Stimulated activated memory B cell treated with anti-CD40 and anti-IgM and Interleukin-4, amounts not matched to agents 10 μg/mL and 1 μg/mL and 100 μg/mL, for 72 hours (primary cell): ENCODE results near the gene MSL3.
A peak's percentile ranks its signal among the peaks of the same experiment; 100 is the strongest.

Experiments
- ATAC-seq: fragments of 150-1000 bp; cut with Tn5 transposase; 2 replicates; pipeline ENCODE4 v1.10.0; 2021
- H3K27ac Mint-ChIP-seq: one replicate; pipeline ENCODE4 v1.8.0; 2022; ENCODE audit warnings: mild to moderate bottlenecking, mixed read lengths
- H3K27me3 Mint-ChIP-seq: one replicate; pipeline ENCODE4 v1.8.0; 2022; ENCODE audit warnings: mixed read lengths
- H3K36me3 Mint-ChIP-seq: one replicate; pipeline ENCODE4 v1.8.0; 2022; ENCODE audit warnings: mixed read lengths
- H3K4me1 Mint-ChIP-seq: one replicate; pipeline ENCODE4 v1.8.0; 2022; ENCODE audit warnings: mixed read lengths
- H3K4me3 Mint-ChIP-seq: one replicate; pipeline ENCODE4 v1.8.0; 2022; ENCODE audit warnings: mild to moderate bottlenecking, moderate library complexity, mixed read lengths
- H3K9me3 Mint-ChIP-seq: one replicate; pipeline ENCODE4 v1.8.0; 2022; ENCODE audit warnings: mixed read lengths

Gene MSL3

GRCh38 chrX:11757719-11758399 is at the start of gene MSL3:
TSS of gene MSL3 (plus strand) at chrX:11758237. CDS start at chrX:11758264, 27 bp downstream.
- H3K36me3 Mint-ChIP-seq = peaks cover 7% of the 10 kb centered on the region
- peak within 1 kb of the TSS; percentile 96 for H3K4me3 Mint-ChIP-seq
- H3K9me3 Mint-ChIP-seq = no peaks in the 10 kb centered on the region
- H3K27me3 Mint-ChIP-seq = no peaks in the 10 kb centered on the region
- ATAC-seq = peak; percentile 75
- peak within 1 kb of the TSS; percentile 88 for H3K27ac Mint-ChIP-seq
- peaks cover 19% of the 10 kb centered on the region for H3K4me1 Mint-ChIP-seq

- H3K27ac Mint-ChIP-seq = no peak overlapping the region
- no peaks in the 10 kb centered on the region for H3K27me3 Mint-ChIP-seq
Measured at GRCh38 chrX:11722304-11722703, 35.7 kb upstream of the MSL3 start.

GRCh38 chrX:11724122-11725017 is 33.7 kb upstream of the MSL3 start:
- no peak for ATAC-seq
- H3K4me1 Mint-ChIP-seq = no peaks in the 10 kb centered on the region
- H3K27ac Mint-ChIP-seq = no peak overlapping the region
- H3K9me3 Mint-ChIP-seq = no peaks in the 10 kb centered on the region
- H3K36me3 Mint-ChIP-seq = no peaks in the 10 kb centered on the region
- no peaks in the 10 kb centered on the region for H3K27me3 Mint-ChIP-seq
- H3K4me3 Mint-ChIP-seq = no peak overlapping the region

More at GRCh38 chrX:11722304-11722703, 35.7 kb upstream of the MSL3 start:
- no peak for ATAC-seq
- no peaks in the 10 kb centered on the region for H3K4me1 Mint-ChIP-seq
- no peaks in the 10 kb centered on the region for H3K9me3 Mint-ChIP-seq
- H3K4me3 Mint-ChIP-seq = no peak overlapping the region
- no peaks in the 10 kb centered on the region for H3K36me3 Mint-ChIP-seq

DNA sequence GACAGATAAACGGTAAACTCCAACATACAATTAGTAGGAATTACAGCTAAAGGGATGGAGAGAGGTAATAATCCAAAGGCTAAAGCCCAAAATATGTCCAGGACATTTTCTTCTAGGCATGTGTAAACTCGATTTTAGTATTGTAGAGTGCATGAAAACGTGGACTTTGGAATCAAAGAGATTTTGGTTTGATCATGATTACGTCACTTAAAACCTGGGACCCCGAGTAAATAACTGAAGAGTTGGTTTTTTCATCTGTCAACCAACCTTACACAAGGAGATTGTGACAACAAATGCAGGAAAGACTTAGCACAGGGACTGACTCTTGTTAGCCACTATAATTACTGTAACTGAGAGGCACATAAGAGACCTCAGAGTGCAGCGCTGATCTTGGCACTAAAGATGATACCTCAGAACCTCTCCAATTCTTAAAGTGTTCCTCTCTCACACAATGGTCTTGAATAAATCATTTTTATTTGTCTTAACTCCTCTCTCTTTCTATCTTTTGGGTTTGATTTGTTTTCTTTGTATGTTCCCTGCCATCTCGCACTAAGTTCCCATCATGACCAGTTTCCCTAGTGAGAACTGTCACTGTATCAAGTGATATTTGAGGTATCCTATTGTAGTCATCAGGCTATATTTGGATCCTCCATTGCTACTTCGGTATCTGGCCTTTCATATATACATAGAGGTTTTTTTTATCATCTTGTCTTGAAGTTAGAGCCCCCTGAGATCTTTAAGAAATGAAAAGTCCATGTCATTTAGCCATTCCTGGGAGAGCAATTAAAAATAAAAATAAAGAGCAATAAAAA is 32.2 kb upstream of the MSL3 start:
- no peak overlapping the region for H3K4me3 Mint-ChIP-seq
- no peaks in the 10 kb centered on the region for H3K36me3 Mint-ChIP-seq
- no peak for ATAC-seq
- H3K27me3 Mint-ChIP-seq = no peaks in the 10 kb centered on the region
- no peaks in the 10 kb centered on the region for H3K9me3 Mint-ChIP-seq
- no peaks in the 10 kb centered on the region for H3K4me1 Mint-ChIP-seq
- no peak overlapping the region for H3K27ac Mint-ChIP-seq

DNA sequence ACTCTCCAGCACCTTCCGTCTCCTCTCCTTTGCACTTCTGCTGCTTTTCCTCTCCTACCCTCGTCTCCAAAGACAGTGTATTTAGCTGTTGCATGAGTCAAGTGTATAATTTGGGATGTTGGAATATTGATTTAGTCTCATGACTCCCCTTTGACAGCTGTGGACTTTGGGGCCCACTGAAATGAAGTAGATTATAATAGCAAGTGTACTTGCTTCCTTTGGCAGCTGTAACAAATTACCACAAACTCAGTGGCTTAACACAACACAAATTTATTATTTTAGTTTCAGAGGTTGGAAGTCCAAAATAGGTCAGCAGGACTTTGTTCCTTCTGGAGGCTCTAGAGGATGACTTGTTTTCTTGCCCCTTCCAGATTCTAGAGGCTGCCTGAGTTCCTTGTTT is 29.5 kb upstream of the MSL3 start:
- Mint-ChIP-seq H3K4me3 (no peak overlapping the region), H3K36me3 (no peaks in the 10 kb centered on the region), H3K4me1 (no peaks in the 10 kb centered on the region), H3K9me3 (no peaks in the 10 kb centered on the region), H3K27me3 (no peaks in the 10 kb centered on the region), H3K27ac (no peak overlapping the region)
- no peak for ATAC-seq

DNA sequence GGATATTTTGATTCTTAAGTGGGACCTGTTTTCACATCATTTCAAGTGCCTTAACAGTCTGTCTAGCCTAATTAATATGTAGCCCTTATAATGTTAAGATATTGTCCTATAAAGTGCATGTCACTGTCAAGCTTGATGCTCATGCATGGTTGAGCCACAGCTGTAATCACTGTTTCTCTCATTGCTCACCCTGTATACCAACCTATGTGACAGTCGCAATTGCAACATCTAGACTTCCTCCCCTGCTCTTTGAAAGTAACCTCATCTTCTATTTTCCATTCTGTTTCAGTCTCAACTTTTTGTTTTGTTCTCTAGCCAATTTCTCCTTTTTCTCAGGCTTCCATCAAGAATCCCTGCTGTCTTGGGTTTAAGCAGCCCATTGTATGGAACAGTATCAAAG is 24.4 kb upstream of the MSL3 start:
- Mint-ChIP-seq H3K4me3 (no peak overlapping the region), H3K27ac (no peak overlapping the region), H3K36me3 (no peaks in the 10 kb centered on the region), H3K27me3 (no peaks in the 10 kb centered on the region), H3K9me3 (no peaks in the 10 kb centered on the region), H3K4me1 (no peaks in the 10 kb centered on the region)
- ATAC-seq = no peak

DNA sequence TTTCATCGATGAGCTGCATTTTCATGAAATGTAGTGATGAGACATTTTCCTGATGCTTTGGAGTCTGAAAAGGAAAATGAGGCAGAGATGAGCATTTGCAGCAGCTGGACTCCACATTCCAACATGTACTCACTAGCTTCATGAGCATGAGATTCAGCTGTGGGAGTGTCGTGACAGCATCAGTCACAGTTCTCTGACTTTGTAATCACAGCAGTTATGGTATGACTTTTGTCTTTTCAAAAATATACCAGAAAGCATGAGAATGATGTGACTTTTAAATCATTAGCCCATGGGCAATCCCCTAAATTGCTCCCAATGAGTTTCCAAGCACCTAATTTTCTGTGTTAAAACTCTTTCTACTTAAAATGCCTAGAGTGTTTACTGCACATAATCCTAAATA is 18.3 kb upstream of the MSL3 start:
- no peaks in the 10 kb centered on the region for H3K36me3 Mint-ChIP-seq
- no peaks in the 10 kb centered on the region for H3K27me3 Mint-ChIP-seq
- no peaks in the 10 kb centered on the region for H3K4me1 Mint-ChIP-seq
- ATAC-seq = no peak
- H3K9me3 Mint-ChIP-seq = no peaks in the 10 kb centered on the region
- H3K27ac Mint-ChIP-seq = no peak overlapping the region
- H3K4me3 Mint-ChIP-seq = no peak overlapping the region

DNA sequence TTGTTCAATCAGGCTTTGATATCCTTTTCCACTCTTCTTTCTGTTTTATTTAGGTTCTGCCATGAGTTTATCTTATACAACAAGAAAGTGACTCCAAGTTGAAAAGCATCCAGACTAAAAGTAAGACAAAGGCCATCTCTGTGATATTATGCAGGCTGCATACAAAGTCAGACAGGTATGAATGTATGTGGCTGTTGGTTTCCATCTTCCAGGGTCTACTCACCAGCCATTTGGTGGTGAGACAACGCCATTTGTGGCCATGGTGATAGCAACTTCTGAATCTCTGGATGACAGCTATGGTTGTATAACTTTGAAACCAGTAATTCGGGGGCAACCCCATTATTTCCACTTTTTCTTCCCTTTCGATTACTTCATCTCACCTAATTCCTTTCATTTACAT is 17.2 kb upstream of the MSL3 start:
- Mint-ChIP-seq H3K27ac (no peak overlapping the region), H3K27me3 (no peaks in the 10 kb centered on the region), H3K4me3 (no peak overlapping the region), H3K9me3 (no peaks in the 10 kb centered on the region), H3K36me3 (no peaks in the 10 kb centered on the region), H3K4me1 (no peaks in the 10 kb centered on the region)
- ATAC-seq = no peak

GRCh38 chrX:11741574-11741973 is 16.5 kb upstream of the MSL3 start:
- no peaks in the 10 kb centered on the region for H3K9me3 Mint-ChIP-seq
- H3K4me1 Mint-ChIP-seq = no peaks in the 10 kb centered on the region
- H3K27ac Mint-ChIP-seq = no peak overlapping the region
- H3K27me3 Mint-ChIP-seq = no peaks in the 10 kb centered on the region
- H3K36me3 Mint-ChIP-seq = no peaks in the 10 kb centered on the region
- no peak overlapping the region for H3K4me3 Mint-ChIP-seq
- no peak for ATAC-seq

DNA sequence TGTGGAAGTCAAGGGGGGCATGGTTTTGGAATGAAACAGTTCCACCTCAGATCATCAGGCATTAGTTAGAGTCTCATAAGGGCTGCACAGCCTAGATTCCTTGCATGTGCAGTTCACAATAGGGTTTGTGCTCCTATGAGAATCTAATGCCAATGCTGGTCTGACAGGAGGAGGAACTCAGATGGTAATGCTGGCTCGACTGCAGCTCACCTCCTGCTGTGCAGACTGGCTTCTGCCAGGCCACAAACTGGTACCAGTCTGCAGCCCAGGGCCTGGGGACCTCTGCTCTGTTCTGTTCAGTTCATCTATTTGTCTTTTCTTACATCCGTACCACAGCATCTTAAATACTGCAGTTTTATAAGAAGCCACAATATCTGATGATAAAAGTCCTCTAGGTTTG is 12.2 kb upstream of the MSL3 start:
- no peaks in the 10 kb centered on the region for H3K4me1 Mint-ChIP-seq
- H3K27ac Mint-ChIP-seq = no peak overlapping the region
- H3K4me3 Mint-ChIP-seq = no peak overlapping the region
- H3K27me3 Mint-ChIP-seq = no peaks in the 10 kb centered on the region
- ATAC-seq = no peak
- no peaks in the 10 kb centered on the region for H3K36me3 Mint-ChIP-seq
- no peaks in the 10 kb centered on the region for H3K9me3 Mint-ChIP-seq

GRCh38 chrX:11750046-11750445 is 8.0 kb upstream of the MSL3 start:
- no peak for ATAC-seq
- H3K9me3 Mint-ChIP-seq = no peaks in the 10 kb centered on the region
- no peaks in the 10 kb centered on the region for H3K27me3 Mint-ChIP-seq
- H3K27ac Mint-ChIP-seq = no peak overlapping the region
- no peaks in the 10 kb centered on the region for H3K4me1 Mint-ChIP-seq
- no peak overlapping the region for H3K4me3 Mint-ChIP-seq
- H3K36me3 Mint-ChIP-seq = no peaks in the 10 kb centered on the region

DNA sequence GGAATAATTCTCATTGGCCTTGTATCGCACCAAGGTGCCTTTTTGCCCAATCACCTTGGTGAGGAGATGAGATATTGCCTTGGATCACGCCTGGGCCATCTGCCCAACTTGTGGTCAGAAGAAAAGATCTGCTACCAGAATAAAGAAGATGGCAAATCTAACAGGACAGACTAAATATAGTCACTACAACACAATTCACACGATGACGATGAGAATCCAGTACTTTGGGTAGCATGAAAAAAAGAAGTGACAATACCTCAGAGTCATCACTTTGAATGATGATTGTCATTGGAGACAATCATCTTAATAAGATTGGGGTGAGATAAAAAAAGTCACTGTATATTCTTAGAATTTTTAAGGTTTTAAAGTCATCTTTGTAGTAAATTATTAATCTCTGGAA is 7.3 kb upstream of the MSL3 start:
- H3K9me3 Mint-ChIP-seq = no peaks in the 10 kb centered on the region
- no peak overlapping the region for H3K4me3 Mint-ChIP-seq
- H3K27ac Mint-ChIP-seq = no peak overlapping the region
- no peak for ATAC-seq
- no peaks in the 10 kb centered on the region for H3K36me3 Mint-ChIP-seq
- H3K27me3 Mint-ChIP-seq = no peaks in the 10 kb centered on the region
- no peaks in the 10 kb centered on the region for H3K4me1 Mint-ChIP-seq

DNA sequence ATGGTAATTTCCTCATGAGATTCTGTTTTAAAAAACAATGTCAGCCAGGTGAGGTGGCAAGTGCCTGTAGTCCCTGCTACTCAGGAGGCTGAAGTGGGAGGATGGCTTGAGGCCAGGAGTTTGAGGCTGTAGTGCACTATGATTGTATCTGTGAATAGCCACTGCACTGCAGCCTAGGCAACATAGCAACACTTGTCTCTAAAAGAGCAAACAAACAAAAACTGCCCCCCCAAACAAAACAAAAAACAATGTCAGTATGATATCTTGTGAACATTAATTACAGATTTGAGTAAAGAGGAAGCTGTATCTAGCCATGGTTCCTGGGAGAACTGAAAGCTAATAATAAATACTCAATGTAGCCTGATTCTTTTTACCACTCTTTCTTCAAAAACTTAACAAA is 6.8 kb upstream of the MSL3 start:
- no peak overlapping the region for H3K27ac Mint-ChIP-seq
- H3K36me3 Mint-ChIP-seq = no peaks in the 10 kb centered on the region
- ATAC-seq = no peak
- H3K4me1 Mint-ChIP-seq = no peaks in the 10 kb centered on the region
- H3K4me3 Mint-ChIP-seq = no peak overlapping the region
- no peaks in the 10 kb centered on the region for H3K9me3 Mint-ChIP-seq
- no peaks in the 10 kb centered on the region for H3K27me3 Mint-ChIP-seq

DNA sequence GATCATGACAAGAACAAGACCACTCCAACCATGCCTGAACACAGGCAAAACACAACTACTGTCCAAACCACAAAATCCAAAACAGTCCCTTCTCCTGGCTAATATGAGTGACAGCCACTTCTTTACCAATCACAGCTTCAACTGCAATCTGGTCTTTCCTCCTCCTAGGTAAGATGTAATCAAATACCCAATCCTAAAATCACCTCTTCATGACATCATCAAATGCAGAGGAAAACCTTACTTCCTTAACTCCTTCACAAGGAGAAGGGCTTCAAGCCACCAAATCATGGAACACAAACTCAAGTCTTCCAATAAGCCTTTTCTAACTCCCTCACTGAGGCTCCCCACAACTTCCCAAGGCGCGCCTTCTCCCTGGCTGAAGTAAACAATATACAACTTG is 4.4 kb upstream of the MSL3 start:
- Mint-ChIP-seq H3K9me3 (no peaks in the 10 kb centered on the region), H3K4me1 (peaks cover 9% of the 10 kb centered on the region), H3K27me3 (no peaks in the 10 kb centered on the region), H3K36me3 (no peaks in the 10 kb centered on the region), H3K27ac (no peak overlapping the region), H3K4me3 (no peak overlapping the region)
- no peak for ATAC-seq

DNA sequence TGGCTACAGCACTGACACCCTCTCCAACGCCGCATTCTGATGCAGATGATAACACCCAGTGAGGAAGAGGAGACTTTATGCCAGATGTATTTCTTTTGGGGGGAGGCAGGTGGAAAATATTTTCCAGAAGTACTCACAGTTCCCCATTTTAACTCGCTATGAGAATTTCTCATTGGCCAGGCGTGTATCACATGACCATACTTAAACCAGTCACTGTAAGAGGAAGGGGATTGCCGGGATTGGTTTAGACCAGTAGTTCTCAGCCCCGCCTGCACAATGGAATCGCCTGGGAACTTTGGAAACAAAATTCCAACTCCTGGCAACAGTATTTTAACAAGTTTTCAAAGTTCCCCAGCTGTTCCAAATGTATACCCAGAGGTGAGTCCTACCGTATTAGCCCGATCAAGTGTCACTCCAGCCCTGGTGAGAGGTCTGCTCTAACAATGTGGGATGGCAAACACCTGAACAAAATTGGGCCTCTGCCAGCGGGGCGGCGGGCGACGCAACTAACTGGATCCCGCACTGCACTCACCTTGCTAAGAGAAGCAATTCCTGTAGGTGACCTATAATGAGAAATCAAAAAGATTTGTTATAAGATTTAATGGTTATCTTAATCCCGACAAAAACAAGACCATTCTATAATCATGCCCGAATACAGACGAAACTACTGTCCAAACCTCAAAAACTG is 2.9 kb upstream of the MSL3 start:
- Mint-ChIP-seq H3K4me3 (no peak overlapping the region), H3K36me3 (no peaks in the 10 kb centered on the region), H3K27me3 (no peaks in the 10 kb centered on the region), H3K9me3 (no peaks in the 10 kb centered on the region), H3K4me1 (peaks cover 9% of the 10 kb centered on the region), H3K27ac (no peak overlapping the region)
- ATAC-seq = no peak
